Karpas-422 (cell line): ENCODE measurements around the gene AMACR. TPM values are rescaled to one million over a fixed set of nuclear protein-coding genes. Genes with fewer than 3 reads are reported as not detected.

ENCODE experiments used
- small RNA-seq: library from RNA; depleted of rRNA; stranded (forward); fragments of <200 nt; gene quantifications from one replicate; pipeline ENCODE3, GENCODE V24; 2014
- total RNA-seq: library from RNA; depleted of rRNA; stranded (reverse); fragments of >200 nt; shearing (Covaris generic); gene quantifications from 2 replicates; pipeline ENCODE4 v1.2.3, GENCODE V29; 2014; ENCODE audit warnings: low replicate concordance; rRNA removed

AMACR gene
- total RNA-seq, 1 experiment from 2014 or later = 10.5 TPM

Small RNA genes within 50 kb of the gene (small RNA-seq; reads per million reads assigned to genes)
- not detected for gene AC139783.1

Other genes with a start within 250 kb of the AMACR start
- gene ADAMTS12, start 116.1 kb downstream of the AMACR start, total RNA-seq = not detected in 2 replicates
- gene RXFP3, start 71.7 kb downstream of the AMACR start, total RNA-seq = not detected in 2 replicates
- not detected in 2 replicates for gene SLC45A2, start 23.4 kb downstream of the AMACR start, total RNA-seq
- gene C1QTNF3, start 35.2 kb upstream of the AMACR start, total RNA-seq = 12.9 and 20.5 TPM in 2 replicates